HG02840 (cell line): Measurements from ENCODE around the gene PBRM1.

Source experiments
- ATAC-seq: cut with Tn5 transposase; IDR thresholded peaks from one replicate; pipeline ENCODE4 v1.9.1; 2021; ENCODE audit warnings: mild to moderate bottlenecking, moderate library complexity, moderate number of reproducible peaks; ENCODE audit not compliant: unreplicated experiment, low FRiP score

PBRM1 gene

GRCh38 chr3:52671676-52672075 lies 14.0 kb downstream of the PBRM1 start:
- no peak for ATAC-seq

DNA sequence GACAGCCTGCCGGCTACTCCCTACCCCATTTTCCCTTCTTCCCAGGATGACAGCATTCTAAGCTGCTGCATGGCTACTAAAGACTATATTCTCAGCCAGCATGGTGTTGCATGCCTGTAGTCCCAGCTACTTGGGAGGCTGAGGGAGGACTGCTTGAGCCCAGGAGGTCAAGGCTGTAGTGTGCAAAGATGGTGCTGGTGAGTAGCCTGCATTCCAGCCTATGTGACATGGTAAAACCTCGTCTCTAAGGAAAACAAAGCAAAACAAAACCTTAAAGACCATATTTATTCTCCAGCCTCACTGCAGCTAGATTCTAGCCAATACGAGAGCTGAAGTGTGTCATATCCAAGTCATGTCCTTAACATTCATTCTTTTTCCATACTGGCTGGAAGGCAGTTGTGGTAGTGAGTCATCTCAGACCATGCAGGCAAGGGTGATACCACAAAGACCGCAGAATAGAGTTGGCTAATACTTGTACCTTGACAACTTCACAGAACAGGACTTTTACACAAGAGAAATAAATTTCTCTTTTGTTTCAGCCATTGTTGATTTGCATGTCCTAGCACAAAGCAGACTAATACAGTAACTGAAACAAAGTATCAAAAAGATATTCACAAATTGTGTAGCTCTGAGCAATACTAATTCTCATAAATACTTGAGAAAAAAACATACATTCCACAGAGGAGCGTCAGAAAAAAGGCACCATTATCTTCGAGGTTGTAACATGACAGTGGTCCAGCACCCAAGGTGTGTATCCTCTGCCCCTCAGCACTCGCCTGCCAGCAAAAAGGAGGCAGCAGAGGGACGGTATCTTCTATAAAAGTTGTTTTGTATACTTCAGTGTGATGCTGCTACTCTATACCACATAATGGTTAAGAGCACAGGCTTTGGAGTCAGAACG lies 14.8 kb downstream of the PBRM1 start:
- peak; percentile 67 for ATAC-seq

DNA sequence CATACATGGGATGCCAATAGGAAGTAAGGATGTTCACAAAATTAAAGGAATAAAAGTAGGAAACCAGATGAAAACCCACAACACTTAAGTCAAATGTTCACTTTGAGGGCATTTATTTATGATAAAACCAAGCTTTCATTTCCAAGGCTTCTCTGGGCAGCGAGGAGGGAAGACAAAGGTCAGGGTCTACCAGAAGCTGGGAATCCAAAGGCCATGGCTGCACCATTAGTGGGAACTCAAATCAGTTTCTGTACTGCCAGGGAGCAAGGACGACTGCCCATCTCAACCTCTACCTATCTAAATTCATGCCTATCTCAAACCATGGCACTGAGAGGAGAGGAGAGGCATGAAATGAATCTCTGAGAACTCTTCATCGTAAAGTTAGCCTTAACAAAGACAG lies 22.6 kb downstream of the PBRM1 start:
- ATAC-seq: no peak

GRCh38 chr3:52660046-52660445 lies 25.7 kb downstream of the PBRM1 start:
- no peak for ATAC-seq

- no peak for ATAC-seq
These were observed 29.8 kb downstream of the PBRM1 start for GRCh38 chr3:52655895-52656294.

GRCh38 chr3:52651592-52651991 lies 34.1 kb downstream of the PBRM1 start:
- no peak for ATAC-seq

DNA sequence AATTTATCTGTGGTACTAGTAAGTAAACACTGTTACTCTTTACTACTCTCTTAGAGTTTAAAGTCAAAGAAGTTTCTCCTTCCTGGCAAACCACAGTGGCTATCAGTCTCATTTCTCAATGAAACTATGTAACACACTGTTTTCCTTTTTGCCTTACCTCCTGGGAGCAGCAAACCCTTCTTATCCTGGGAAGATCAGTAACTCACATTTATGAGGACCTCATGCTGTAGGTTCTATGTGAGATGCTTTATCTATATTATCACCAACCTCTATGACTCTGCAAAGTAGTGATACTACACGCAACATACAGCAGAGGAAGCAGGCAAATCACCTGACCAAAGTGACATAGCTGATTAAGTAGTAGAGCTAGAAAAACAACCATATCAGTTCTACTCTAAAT lies 35.3 kb downstream of the PBRM1 start:
- ATAC-seq: no peak

DNA sequence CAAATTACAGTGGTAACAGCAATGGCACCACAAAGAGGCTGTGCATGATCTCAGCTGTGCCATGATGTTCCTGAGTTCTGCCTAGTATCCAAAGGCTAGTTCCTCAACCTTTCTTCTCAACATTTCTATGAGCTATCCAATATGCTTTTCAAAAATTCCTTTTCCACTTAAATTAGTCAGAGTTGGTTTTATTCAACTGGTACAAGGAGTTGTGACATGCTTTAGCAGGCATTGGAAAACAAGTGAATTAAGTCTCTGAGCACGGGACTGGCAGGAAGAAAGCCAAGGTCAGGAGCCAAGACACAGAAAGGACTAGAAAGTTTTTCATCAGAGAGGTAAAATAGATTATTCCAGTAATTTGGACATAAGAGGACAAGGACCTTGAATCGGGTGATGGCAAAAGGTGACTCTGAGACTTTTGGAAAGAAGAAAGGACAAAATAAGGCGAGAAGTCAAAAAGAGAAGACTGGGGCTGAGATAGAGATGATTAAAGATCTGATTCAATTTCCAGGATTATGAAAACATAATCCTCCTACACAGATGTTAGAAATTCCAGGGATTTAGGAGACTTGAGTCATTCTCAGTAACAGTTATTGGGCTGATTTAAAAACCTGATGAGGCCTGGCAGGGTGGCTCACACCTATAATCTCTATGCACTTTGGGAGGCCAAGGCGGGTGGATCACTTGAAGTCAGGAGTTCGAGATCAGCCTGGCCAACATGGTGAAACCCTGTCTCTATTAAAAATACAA lies 36.1 kb downstream of the PBRM1 start:
- no peak for ATAC-seq

GRCh38 chr3:52645549-52645948 lies 40.2 kb downstream of the PBRM1 start:
- no peak for ATAC-seq

DNA sequence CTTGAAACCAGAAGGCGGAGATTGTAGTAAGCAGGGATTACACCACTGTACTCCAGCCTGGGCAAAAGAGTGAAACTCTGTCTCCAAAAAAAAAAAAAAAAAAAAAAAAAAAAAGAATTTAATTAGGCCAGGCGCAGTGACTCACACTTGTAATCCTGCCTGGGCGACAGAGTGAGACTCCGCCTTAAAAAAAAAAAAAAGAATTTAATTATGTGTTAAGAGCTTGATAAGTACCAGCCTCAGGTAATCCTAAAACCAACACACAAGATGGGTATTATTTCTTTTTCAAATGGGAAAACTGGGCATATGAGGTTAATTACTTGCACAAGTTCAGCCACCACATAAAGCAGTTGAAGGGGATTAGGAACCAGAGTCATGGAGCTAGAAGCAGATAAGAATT lies 49.0 kb downstream of the PBRM1 start:
- no peak for ATAC-seq

DNA sequence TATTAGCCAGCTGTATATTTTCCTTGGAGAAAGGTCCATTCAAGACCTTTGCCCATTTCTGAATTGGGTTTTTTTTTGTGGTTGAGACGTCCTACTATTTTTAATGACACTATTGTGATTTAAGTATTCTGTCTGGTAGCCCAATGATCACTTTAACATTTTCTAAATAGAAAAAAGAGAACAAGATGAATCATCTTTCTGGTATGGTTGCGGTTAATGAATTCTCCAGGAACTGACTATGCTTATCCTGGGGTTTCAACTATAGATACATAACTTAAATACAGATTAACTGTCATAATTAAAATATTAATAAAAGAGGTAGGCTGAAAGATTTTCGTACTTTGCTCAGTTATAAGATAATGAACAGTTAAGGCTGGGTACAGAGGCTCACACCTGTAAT lies 51.9 kb downstream of the PBRM1 start:
- no peak for ATAC-seq

GRCh38 chr3:52625041-52625440 lies 60.7 kb downstream of the PBRM1 start:
- ATAC-seq: no peak

- no peak for ATAC-seq
These were observed 62.4 kb downstream of the PBRM1 start for GRCh38 chr3:52623234-52623792.

GRCh38 chr3:52620580-52620979 lies 65.1 kb downstream of the PBRM1 start:
- ATAC-seq: no peak

DNA sequence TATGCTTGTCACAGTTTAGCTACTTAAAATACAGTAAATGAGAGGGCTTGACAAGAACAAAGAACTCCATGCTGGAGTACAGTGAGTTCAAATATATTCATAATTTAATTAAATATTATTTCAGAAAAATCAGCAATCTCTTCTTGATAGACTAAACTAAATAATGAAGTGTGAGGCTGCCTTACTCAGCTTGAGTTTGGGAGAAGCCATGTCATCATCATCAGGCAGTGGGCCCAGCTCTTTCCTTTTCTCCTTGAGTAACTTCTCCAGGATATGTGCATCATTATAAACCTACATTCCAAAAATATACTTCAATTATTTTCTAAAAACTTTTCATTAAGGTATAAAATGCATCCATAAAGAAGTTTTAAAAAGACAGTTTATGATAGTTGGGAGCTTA lies 70.5 kb downstream of the PBRM1 start:
- ATAC-seq: no peak

- ATAC-seq: no peak
These were observed 71.0 kb downstream of the PBRM1 start for GRCh38 chr3:52614689-52615088.

DNA sequence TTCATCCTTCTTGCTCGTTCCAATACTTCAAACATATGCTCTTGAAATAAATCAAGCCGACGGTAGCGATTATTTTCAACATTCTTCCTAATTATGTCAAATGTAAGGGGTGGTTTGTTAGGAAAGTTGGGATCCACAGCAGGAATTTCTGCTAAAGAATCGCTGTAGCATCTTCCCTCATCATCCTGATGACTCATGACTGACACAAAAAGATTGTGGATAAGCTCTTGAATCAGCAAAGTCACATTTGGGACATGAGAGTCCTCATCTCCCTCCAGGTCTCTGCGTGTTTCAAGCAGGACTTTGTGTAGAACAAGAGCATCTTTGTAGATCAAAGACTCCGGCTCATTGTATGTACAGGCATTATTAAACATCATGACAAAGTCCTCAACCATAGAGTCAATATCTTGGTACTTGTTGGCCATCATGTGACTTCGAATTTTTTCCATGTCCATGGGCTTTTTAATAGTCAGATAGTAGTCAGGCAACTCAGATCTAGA lies 76.3 kb downstream of the PBRM1 start:
- no peak for ATAC-seq

DNA sequence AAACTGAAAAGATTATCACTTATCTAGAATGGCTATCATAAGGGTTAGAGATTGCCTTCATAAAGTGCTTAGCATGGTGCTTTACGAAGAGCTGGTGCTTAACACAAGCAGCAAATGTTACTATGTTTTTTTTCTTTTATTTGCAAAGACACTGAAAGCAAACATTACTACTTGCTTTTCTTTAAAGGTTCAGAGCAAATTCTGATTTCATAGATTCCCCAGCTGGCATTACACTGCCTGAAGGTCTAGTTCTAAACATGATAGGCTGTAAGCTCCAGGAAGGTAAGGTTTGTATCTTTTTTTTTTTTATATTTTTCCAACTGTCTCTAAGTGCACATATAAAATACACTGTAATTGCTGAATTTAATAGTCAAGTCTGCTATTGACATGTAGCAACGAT lies 77.4 kb downstream of the PBRM1 start:
- ATAC-seq: no peak

DNA sequence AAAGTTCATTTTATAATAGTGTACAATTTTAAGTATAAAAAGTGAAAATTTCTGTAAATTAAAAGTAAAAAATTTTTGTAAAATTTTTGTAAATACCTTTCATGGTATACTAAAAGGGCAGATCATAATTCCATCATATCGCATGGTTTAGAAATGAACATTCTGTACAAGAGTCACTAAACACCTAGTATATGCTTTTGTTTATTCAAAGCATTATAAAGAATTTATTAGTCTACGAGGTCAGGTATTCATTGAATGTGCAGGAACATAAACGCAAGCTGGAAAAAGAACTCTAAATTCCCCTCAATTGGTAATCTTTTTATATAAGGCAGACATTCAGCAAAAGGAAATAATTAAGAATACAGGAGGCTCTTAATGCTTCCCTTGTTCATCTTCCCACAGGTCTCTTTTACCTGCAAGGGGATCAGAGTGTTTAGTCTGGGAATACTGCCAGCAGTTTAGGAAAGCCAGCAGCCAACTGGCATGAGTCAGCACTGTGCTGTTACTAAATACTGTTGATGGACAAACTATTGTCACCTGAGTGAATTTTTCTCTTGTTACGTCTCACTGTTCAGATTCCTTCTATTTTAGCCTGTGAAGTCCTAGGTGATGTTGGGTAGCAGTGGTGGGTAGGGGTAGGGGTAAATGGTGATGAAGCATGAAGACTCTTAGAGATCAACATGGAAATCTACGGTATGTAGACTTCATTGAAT lies 79.2 kb downstream of the PBRM1 start:
- ATAC-seq: no peak

- no peak for ATAC-seq
These were observed 85.5 kb downstream of the PBRM1 start for GRCh38 chr3:52600258-52600657.
